Measurements from ENCODE around the gene MSX2.

MSX2 gene

GRCh38 chr5:174719793-174720611 lies 4.4 kb upstream of the MSX2 start:
- TF ChIP-seq TAF1 (IDR thresholded peaks at IDR 0.05; ENCODE audit: borderline replicate concordance, low read depth, low read length) (no peak), POLR2AphosphoS5 (IDR thresholded peaks at IDR 0.05; ENCODE audit: low read depth, low read length) (no peak), POLR2A (IDR thresholded peaks at IDR 0.05; ENCODE audit: low read depth, low read length) (no peak)
- no peak for DNase-seq (ENCODE audit: insufficient read length)
- FAIRE-seq: no peak

DNA sequence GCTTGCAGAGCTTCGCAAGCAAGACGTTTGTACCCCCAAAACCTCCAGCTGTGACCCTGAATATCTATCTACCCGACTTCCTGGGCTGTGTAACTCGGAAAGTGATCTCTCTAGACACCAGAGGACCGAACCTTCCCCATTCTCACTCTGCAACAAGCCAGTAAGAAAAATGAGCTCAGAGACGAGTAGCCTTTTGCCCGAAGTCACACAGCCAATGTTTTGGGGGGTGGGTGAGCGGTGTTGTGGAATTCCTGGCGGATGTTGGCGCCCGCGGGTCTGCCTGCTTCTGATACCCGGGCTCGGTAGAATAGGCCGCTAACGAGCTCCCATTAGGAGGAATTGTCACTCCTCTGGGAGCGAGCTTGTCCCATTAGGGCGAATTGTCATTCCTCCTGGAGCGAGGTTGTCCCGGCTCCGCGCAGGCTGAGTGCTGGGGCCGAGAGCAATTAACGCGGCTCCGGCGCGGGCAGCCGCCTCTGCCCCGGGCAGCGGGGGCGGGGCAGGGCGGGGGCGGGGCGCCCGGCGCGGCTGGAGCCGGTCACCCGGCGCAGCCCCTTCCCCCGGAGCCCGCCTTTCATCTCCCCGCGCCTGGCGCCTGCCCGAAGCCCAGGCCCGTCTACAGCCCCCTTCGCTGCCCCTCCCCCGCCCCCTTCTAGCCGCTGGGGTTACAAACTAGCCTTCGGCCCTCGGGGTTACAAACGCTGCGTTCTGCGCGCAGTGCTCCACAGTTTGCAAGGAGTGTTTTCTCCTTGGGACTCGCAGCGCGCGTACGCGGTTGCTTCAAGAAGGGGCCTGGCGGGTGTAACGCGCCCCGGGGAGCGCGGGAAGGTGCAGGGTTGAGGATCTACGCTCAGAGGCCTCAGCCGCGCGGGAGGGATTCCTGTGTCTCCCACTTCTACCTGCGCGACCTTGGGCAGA lies 3.5 kb upstream of the MSX2 start:
- DNase-seq (ENCODE audit: insufficient read length) (no peak), FAIRE-seq (no peak)
- no peak for TF ChIP-seq TAF1 (IDR thresholded peaks at IDR 0.05; ENCODE audit: borderline replicate concordance, low read depth, low read length)
- no peak for TF ChIP-seq POLR2A (IDR thresholded peaks at IDR 0.05; ENCODE audit: low read depth, low read length)
- TF ChIP-seq POLR2AphosphoS5 (IDR thresholded peaks at IDR 0.05; ENCODE audit: low read depth, low read length): no peak

- no peak for TF ChIP-seq POLR2AphosphoS5 (IDR thresholded peaks at IDR 0.05; ENCODE audit: low read depth, low read length)
- no peak for TF ChIP-seq POLR2A (IDR thresholded peaks at IDR 0.05; ENCODE audit: low read depth, low read length)
- no peak for TF ChIP-seq TAF1 (IDR thresholded peaks at IDR 0.05; ENCODE audit: borderline replicate concordance, low read depth, low read length)
- FAIRE-seq (no peak), DNase-seq (ENCODE audit: insufficient read length) (no peak)
Observed at GRCh38 chr5:174721530-174722432, 2.6 kb upstream of the MSX2 start.

- FAIRE-seq: no peak
- DNase-seq (ENCODE audit: insufficient read length): no peak
- TF ChIP-seq POLR2AphosphoS5 (IDR thresholded peaks at IDR 0.05; ENCODE audit: low read depth, low read length) (no peak), POLR2A (IDR thresholded peaks at IDR 0.05; ENCODE audit: low read depth, low read length) (no peak), TAF1 (IDR thresholded peaks at IDR 0.05; ENCODE audit: borderline replicate concordance, low read depth, low read length) (no peak)
Observed at GRCh38 chr5:174722500-174722899, 1.9 kb upstream of the MSX2 start.

- no peak for FAIRE-seq
- no peak for DNase-seq (ENCODE audit: insufficient read length)
- TF ChIP-seq TAF1 (IDR thresholded peaks at IDR 0.05; ENCODE audit: borderline replicate concordance, low read depth, low read length) (no peak), POLR2AphosphoS5 (IDR thresholded peaks at IDR 0.05; ENCODE audit: low read depth, low read length) (no peak), POLR2A (IDR thresholded peaks at IDR 0.05; ENCODE audit: low read depth, low read length) (no peak)
Observed at GRCh38 chr5:174723315-174723978, 935 bp upstream of the MSX2 start.

- no peak for FAIRE-seq
- no peak for DNase-seq (ENCODE audit: insufficient read length)
- TF ChIP-seq POLR2AphosphoS5 (IDR thresholded peaks at IDR 0.05; ENCODE audit: low read depth, low read length) (no peak), POLR2A (IDR thresholded peaks at IDR 0.05; ENCODE audit: low read depth, low read length) (no peak), TAF1 (IDR thresholded peaks at IDR 0.05; ENCODE audit: borderline replicate concordance, low read depth, low read length) (no peak)
Observed at GRCh38 chr5:174723979-174724483, 351 bp upstream of the MSX2 start.

DNA sequence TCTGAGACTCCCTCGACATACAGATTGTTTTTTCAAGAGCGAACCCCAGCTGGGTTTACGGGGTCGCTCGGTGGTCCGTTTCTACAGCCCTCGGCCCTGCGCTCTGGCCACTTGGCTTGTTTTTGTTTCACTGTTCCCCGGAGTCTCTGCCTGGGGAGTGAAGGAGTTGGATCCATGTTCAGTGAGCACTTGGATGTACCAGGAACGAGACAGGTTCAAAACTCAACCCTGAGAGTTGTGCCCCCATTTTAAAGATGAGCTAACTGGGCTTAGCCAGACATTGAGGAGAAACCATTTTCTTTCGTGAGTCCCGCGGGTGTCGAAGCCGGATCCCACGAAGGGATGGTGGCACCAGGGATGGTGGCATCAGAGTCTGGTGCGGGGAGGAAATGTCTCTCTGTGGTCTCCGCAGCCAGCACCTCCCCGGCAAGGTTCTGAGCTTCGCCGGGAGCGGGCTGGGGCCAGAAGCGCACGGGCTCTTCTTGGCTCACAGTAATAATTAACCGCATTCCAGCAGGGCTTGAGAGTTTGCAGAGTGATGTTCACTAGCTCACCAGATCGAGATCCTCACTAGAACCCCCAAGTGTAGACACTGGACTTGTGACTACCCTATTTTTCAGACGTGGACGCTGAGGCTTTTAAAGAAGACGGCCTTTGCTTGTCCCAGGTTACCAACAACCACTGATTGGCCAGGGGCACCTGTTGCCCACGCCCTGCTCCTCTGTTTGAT lies 1.0 kb downstream of the MSX2 start:
- TF ChIP-seq TAF1 (IDR thresholded peaks at IDR 0.05; ENCODE audit: borderline replicate concordance, low read depth, low read length) (no peak), POLR2AphosphoS5 (IDR thresholded peaks at IDR 0.05; ENCODE audit: low read depth, low read length) (no peak), POLR2A (IDR thresholded peaks at IDR 0.05; ENCODE audit: low read depth, low read length) (no peak)
- FAIRE-seq (no peak), DNase-seq (ENCODE audit: insufficient read length) (no peak)

DNA sequence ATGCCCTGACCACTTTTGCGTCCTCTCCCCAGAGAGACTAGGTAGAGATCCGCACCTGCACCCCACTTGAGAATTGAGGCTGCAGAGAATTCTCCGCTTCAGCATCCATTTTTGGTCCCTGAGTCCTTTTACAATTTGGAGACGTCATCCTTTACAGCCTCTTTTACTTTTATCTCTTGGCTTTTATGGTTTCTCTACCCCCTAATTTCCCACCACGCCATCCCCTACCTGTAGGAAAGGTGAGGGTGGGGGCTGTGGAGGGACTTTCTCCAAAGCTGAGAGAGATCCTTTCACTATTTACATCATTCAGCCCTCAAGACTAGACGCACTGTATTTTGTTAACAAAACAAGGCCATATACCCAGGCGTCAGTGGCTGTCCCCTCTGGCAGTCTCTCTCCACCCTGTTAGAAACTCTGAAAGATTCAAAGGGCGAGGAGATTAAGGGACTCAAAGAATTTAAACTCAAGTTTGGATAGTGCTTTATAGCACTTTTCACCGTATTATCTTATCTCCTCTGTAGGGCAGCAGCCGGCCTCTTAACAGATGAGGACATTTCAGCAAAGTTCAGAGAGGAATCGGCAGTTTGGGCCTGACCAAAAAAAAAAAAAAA lies 1.7 kb downstream of the MSX2 start:
- no peak for TF ChIP-seq POLR2A (IDR thresholded peaks at IDR 0.05; ENCODE audit: low read depth, low read length)
- TF ChIP-seq POLR2AphosphoS5 (IDR thresholded peaks at IDR 0.05; ENCODE audit: low read depth, low read length): no peak
- no peak for TF ChIP-seq TAF1 (IDR thresholded peaks at IDR 0.05; ENCODE audit: borderline replicate concordance, low read depth, low read length)
- DNase-seq (ENCODE audit: insufficient read length) (no peak), FAIRE-seq (no peak)

Data from GM12892 (cell line).